Skin epidermis (tissue), 12 donors: ENCODE results near the gene USP6.
"Not testable (repeated sequence)": the region's sequence is repeated elsewhere in the genome, so short reads cannot be mapped to it uniquely, and the experiment has no call there.

Source experiments
- H3K27ac ChIP-seq, 21 experiments: fragments of 200-600 bp; sonication (generic) in 11 of 21; one replicate each; pipeline ENCODE4 v1.5.0; 2020; ENCODE audit warnings: mild to moderate bottlenecking in 3 of 21, inconsistent platforms in 2 of 21, moderate library complexity in 2 of 21
- H3K4me3 ChIP-seq, 7 experiments: fragments of 200-600 bp; sonication (generic) in 2 of 7; one replicate each; pipeline ENCODE4 v1.5.0; 2020; ENCODE audit warnings: inconsistent platforms in 2 of 7, mild to moderate bottlenecking in 2 of 7, moderate library complexity in 1 of 7

USP6 gene

GRCh38 chr17:5181509-5182305 is 65.9 kb downstream of the USP6 start:
- Histone ChIP-seq H3K27ac (no peak overlapping the region), H3K4me3 (no peak overlapping the region)

GRCh38 chr17:5182597-5183409 is 67.0 kb downstream of the USP6 start:
- Histone ChIP-seq H3K27ac (no peak overlapping the region), H3K4me3 (no peak overlapping the region)

GRCh38 chr17:5183410-5183793 is 67.6 kb downstream of the USP6 start:
- Histone ChIP-seq H3K27ac (no peak overlapping the region), H3K4me3 (no peak overlapping the region)

- H3K4me3 ChIP-seq: no peak overlapping the region
- H3K27ac ChIP-seq: no peak overlapping the region
Observed at GRCh38 chr17:5184288-5184687, 68.5 kb downstream of the USP6 start.

- peak within 1 kb of the TSS in 20 of 21 experiments; percentile 32 to 90 (median 82) for H3K27ac ChIP-seq
- H3K4me3 ChIP-seq: peak within 1 kb of the TSS; percentile 58 to 92 (median 77)
Observed at GRCh38 chr17:5191541-5192417, 75.9 kb downstream of the USP6 start, which contains the start of gene ZNF594. ZNF594 (minus strand) TSS chr17:5191868; CDS start chr17:5184256, 7,612 bp downstream.

- H3K27ac ChIP-seq: no peak overlapping the region
- H3K4me3 ChIP-seq: no peak overlapping the region
Observed at GRCh38 chr17:5194346-5194745, 78.5 kb downstream of the USP6 start.

- Histone ChIP-seq H3K27ac (no peak overlapping the region), H3K4me3 (no peak overlapping the region)
Observed at GRCh38 chr17:5198472-5198871, 82.6 kb downstream of the USP6 start.

GRCh38 chr17:5200360-5200759 is 84.5 kb downstream of the USP6 start:
- no peak overlapping the region for H3K27ac ChIP-seq
- H3K4me3 ChIP-seq: no peak overlapping the region

GRCh38 chr17:5201011-5201410 is 85.2 kb downstream of the USP6 start:
- no peak overlapping the region for H3K4me3 ChIP-seq
- H3K27ac ChIP-seq: no peak overlapping the region

- H3K27ac ChIP-seq: no peak overlapping the region
- H3K4me3 ChIP-seq: no peak overlapping the region
Observed at GRCh38 chr17:5203178-5203907, 87.5 kb downstream of the USP6 start.

GRCh38 chr17:5203908-5204294 is 88.1 kb downstream of the USP6 start:
- Histone ChIP-seq H3K27ac (no peak overlapping the region), H3K4me3 (no peak overlapping the region)

GRCh38 chr17:5209396-5209795 is 93.6 kb downstream of the USP6 start:
- H3K4me3 ChIP-seq: no peak overlapping the region

GRCh38 chr17:5210091-5210490 is 94.3 kb downstream of the USP6 start:
- Histone ChIP-seq H3K27ac (no peak overlapping the region), H3K4me3 (no peak overlapping the region)

More at GRCh38 chr17:5209396-5209795, 93.6 kb downstream of the USP6 start:
- no peak overlapping the region for H3K27ac ChIP-seq

- Histone ChIP-seq H3K4me3 (no peak overlapping the region), H3K27ac (peak overlapping the region in 1 of 21 experiments; percentile 63)
Observed at GRCh38 chr17:5210614-5211252, 94.9 kb downstream of the USP6 start.

- Histone ChIP-seq H3K4me3 (no peak overlapping the region), H3K27ac (peak overlapping the region in 1 of 21 experiments; percentile 63)
Observed at GRCh38 chr17:5211458-5211857, 95.6 kb downstream of the USP6 start.

GRCh38 chr17:5217562-5217961 is 101.7 kb downstream of the USP6 start:
- not testable (repeated sequence) for H3K27ac ChIP-seq, H3K4me3 ChIP-seq

- no peak overlapping the region for H3K27ac ChIP-seq
- H3K4me3 ChIP-seq: no peak overlapping the region
Observed at GRCh38 chr17:5219536-5219935, 103.7 kb downstream of the USP6 start.

- H3K27ac ChIP-seq: no peak overlapping the region
- H3K4me3 ChIP-seq: no peak overlapping the region
Observed at GRCh38 chr17:5220074-5220473, 104.2 kb downstream of the USP6 start.

GRCh38 chr17:5221912-5222311 is 106.1 kb downstream of the USP6 start:
- not testable (repeated sequence) for H3K4me3 ChIP-seq
- peak overlapping the region in 6 of 21 experiments; percentile 17 to 66 (median 52) for H3K27ac ChIP-seq
